H1 (cell line): ENCODE measurements around the gene CHAC2. TPM values are rescaled to one million over a fixed set of nuclear protein-coding genes. Genes with fewer than 3 reads are reported as not detected.

Experiments used
- CTCF ChIA-PET: fragments of 300-600 bp; sonication (Branson Sonifier 250); formaldehyde crosslinking; loops from one replicate; lab custom pipeline; 2021; ENCODE audit not compliant: partially characterized antibody; lab: Charles Lee
- POLR2A ChIA-PET: fragments of 300-600 bp; sonication (Branson Sonifier 250); formaldehyde crosslinking; loops from one replicate; lab custom pipeline; 2021; ENCODE audit warnings: inconsistent platforms; ENCODE audit not compliant: partially characterized antibody; lab: Charles Lee
- DNase-seq, 2 experiments: peaks; one replicate each; pipeline versions ENCODE4 v3.0.0 to v3.0.0-alpha.2; 2010 to 2022; ENCODE audit warnings: low spot score in 2 of 2, low read depth in 1 of 2, mixed read lengths in 1 of 2
- FAIRE-seq: peaks from 2 replicates; lab custom pipeline; 2011; peaks lifted over from hg19 to GRCh38; lab: Jason Lieb, UNC
- H2AFZ ChIP-seq: 2 replicates; pipeline ENCODE4 v1.8.1; 2012; ENCODE audit warnings: low read length, inconsistent platforms
- H2AK5ac ChIP-seq: 2 replicates; pipeline ENCODE4 v1.6.1; 2013; ENCODE audit warnings: low read depth, low read length
- H2BK120ac ChIP-seq: replicated peaks from 2 replicates; pipeline ENCODE3; 2013; ENCODE audit warnings: low read depth, low read length, inconsistent platforms
- H2BK12ac ChIP-seq: 2 replicates; pipeline ENCODE4 v1.6.1; 2013; ENCODE audit warnings: low read depth, low read length
- H2BK15ac ChIP-seq: 2 replicates; pipeline ENCODE4 v1.6.1; 2013; ENCODE audit warnings: low read length
- H2BK20ac ChIP-seq: 2 replicates; pipeline ENCODE4 v1.6.1; 2013; ENCODE audit warnings: low read length
- H2BK5ac ChIP-seq: 2 replicates; pipeline ENCODE4 v1.6.1; 2013; ENCODE audit warnings: low read depth, low read length
- H3K14ac ChIP-seq: 2 replicates; pipeline ENCODE4 v1.6.1; 2013; ENCODE audit warnings: inconsistent platforms; ENCODE audit not compliant: insufficient read length
- H3K18ac ChIP-seq: 2 replicates; pipeline ENCODE4 v1.6.1; 2013; ENCODE audit warnings: low read length; ENCODE audit errors: extremely low read depth
- H3K23ac ChIP-seq: 2 replicates; pipeline ENCODE4 v1.6.1; 2013; ENCODE audit warnings: inconsistent platforms; ENCODE audit not compliant: insufficient read length
- H3K23me2 ChIP-seq: 2 replicates; pipeline ENCODE4 v1.6.1; 2013; ENCODE audit warnings: low read depth, low read length
- H3K27ac ChIP-seq: 2 replicates; pipeline ENCODE4 v1.6.1; 2011; ENCODE audit warnings: low read depth, low read length, inconsistent platforms
- H3K27me3 ChIP-seq, 4 experiments: replicated peaks in 1 of 4; 1 replicate in 1 of 4; 2 replicates in 3 of 4; pipeline versions ENCODE4 v1.6.1 to v1.8.1; 2011 to 2013; ENCODE audit warnings: low read length in 3 of 4, mild to moderate bottlenecking in 3 of 4, inconsistent platforms in 2 of 4, mixed read lengths in 2 of 4, moderate library complexity in 1 of 4; ENCODE audit not compliant: control insufficient read depth in 3 of 4, insufficient read depth in 3 of 4; ENCODE audit errors: extremely low read depth in 1 of 4
- H3K36me3 ChIP-seq, 4 experiments: 2 replicates each; pipeline versions ENCODE4 v1.6.1 to v1.8.1; 2011 to 2013; ENCODE audit warnings: mild to moderate bottlenecking in 4 of 4, low read length in 3 of 4, moderate library complexity in 2 of 4, control low read depth in 1 of 4, inconsistent platforms in 1 of 4; ENCODE audit not compliant: insufficient read depth in 4 of 4, control insufficient read depth in 2 of 4
- H3K4ac ChIP-seq: replicated peaks from 2 replicates; pipeline ENCODE3; 2013; ENCODE audit warnings: low read length, low read depth, mixed read lengths, inconsistent platforms; ENCODE audit not compliant: insufficient read length
- H3K4me1 ChIP-seq, 4 experiments: replicated peaks in 1 of 4; 1 replicate in 1 of 4; 2 replicates in 3 of 4; pipeline versions ENCODE4 v1.6.1 to v1.8.1; 2011 to 2013; ENCODE audit warnings: low read length in 3 of 4, inconsistent platforms in 2 of 4, mixed read lengths in 1 of 4; ENCODE audit not compliant: insufficient read depth in 4 of 4, control insufficient read depth in 3 of 4
- H3K4me2 ChIP-seq, 2 experiments: 2 replicates each; pipeline versions ENCODE4 v1.6.1 to v1.8.1; 2011 to 2013; ENCODE audit warnings: low read depth in 2 of 2, low read length in 2 of 2, control low read depth in 1 of 2, inconsistent platforms in 1 of 2, mild to moderate bottlenecking in 1 of 2; ENCODE audit not compliant: insufficient read depth in 1 of 2
- H3K4me3 ChIP-seq, 4 experiments: fragments of 200-600, 300-600 bp in 1 of 4; sonication (generic), shearing (Covaris generic), sonication (Bioruptor Twin) in 1 of 4; 2 replicates each; pipeline versions ENCODE4 v1.5.1 to v1.8.1; 2011 to 2016; ENCODE audit warnings: low read length in 4 of 4, low read depth in 3 of 4, control low read depth in 2 of 4, inconsistent platforms in 2 of 4, mild to moderate bottlenecking in 2 of 4, mixed read lengths in 1 of 4, moderate library complexity in 1 of 4; ENCODE audit not compliant: insufficient read depth in 2 of 4; ENCODE audit errors: extremely low read depth in 1 of 4
- H3K56ac ChIP-seq: replicated peaks from 2 replicates; pipeline ENCODE3; 2013; ENCODE audit warnings: low read depth, mild to moderate bottlenecking, mixed read lengths, low read length, inconsistent platforms; ENCODE audit not compliant: insufficient read length
- H3K79me1 ChIP-seq: 2 replicates; pipeline ENCODE4 v1.6.1; 2013; ENCODE audit warnings: low read depth, low read length, control low read depth
- H3K79me2 ChIP-seq, 2 experiments: 2 replicates each; pipeline versions ENCODE4 v1.6.1 to v1.8.1; 2012 to 2013; ENCODE audit warnings: low read length in 2 of 2, mild to moderate bottlenecking in 2 of 2, inconsistent platforms in 1 of 2; ENCODE audit not compliant: insufficient read depth in 2 of 2, control insufficient read depth in 1 of 2
- H3K9ac ChIP-seq, 4 experiments: replicated peaks in 1 of 4; 1 replicate in 1 of 4; 2 replicates in 3 of 4; pipeline versions ENCODE4 v1.6.1 to v1.8.1; 2011 to 2013; ENCODE audit warnings: low read depth in 3 of 4, low read length in 3 of 4, control low read depth in 2 of 4, mild to moderate bottlenecking in 2 of 4, moderate library complexity in 2 of 4, inconsistent platforms in 1 of 4; ENCODE audit errors: extremely low read depth in 1 of 4
- H3K9me3 ChIP-seq, 2 experiments: 2 replicates each; pipeline versions ENCODE4 v1.6.1 to v1.8.1; 2012 to 2013; ENCODE audit warnings: mild to moderate bottlenecking in 2 of 2, moderate library complexity in 2 of 2, control low read depth in 1 of 2, inconsistent platforms in 1 of 2, low read depth in 1 of 2, low read length in 1 of 2, mixed read lengths in 1 of 2; ENCODE audit not compliant: insufficient read depth in 2 of 2
- H4K20me1 ChIP-seq, 2 experiments: replicated peaks in 1 of 2; 2 replicates each; pipeline versions ENCODE3 to v1.8.1; 2011 to 2013; ENCODE audit warnings: inconsistent platforms in 2 of 2, low read length in 2 of 2, mild to moderate bottlenecking in 1 of 2; ENCODE audit not compliant: insufficient read depth in 2 of 2, control insufficient read depth in 1 of 2
- H4K5ac ChIP-seq: 2 replicates; pipeline ENCODE4 v1.6.1; 2013; ENCODE audit warnings: low read length, low read depth, mixed read lengths, inconsistent platforms; ENCODE audit not compliant: insufficient read length
- H4K8ac ChIP-seq: 2 replicates; pipeline ENCODE4 v1.8.0; 2013; ENCODE audit warnings: mild to moderate bottlenecking, moderate library complexity, low read length, inconsistent platforms; ENCODE audit not compliant: insufficient read depth; ENCODE audit errors: extremely low read depth
- H4K91ac ChIP-seq: replicated peaks from 2 replicates; pipeline ENCODE3; 2013; ENCODE audit warnings: low read length, mixed read lengths, inconsistent platforms; ENCODE audit not compliant: insufficient read length
- ASH2L ChIP-seq: fragments of 200-600, 300-600 bp; sonication (generic); IDR thresholded peaks from one replicate; pipeline ENCODE4 v1.7.1; 2017; ENCODE audit warnings: low read length
- RFX5 ChIP-seq: IDR thresholded peaks from 2 replicates; pipeline ENCODE4 v1.6.1; 2011; ENCODE audit warnings: low read depth, low read length, improper control_type of control experiment, borderline replicate concordance
- SIN3A ChIP-seq, 2 experiments: IDR thresholded peaks in 1 of 2; conservative IDR thresholded peaks in 1 of 2; 2 replicates each; pipeline ENCODE4 v1.6.1; 2011 to 2012; ENCODE audit warnings: low read length in 2 of 2, improper control_type of control experiment in 1 of 2, low read depth in 1 of 2, mild to moderate bottlenecking in 1 of 2
- WGBS, 2 experiments: shearing (Covaris generic) in 1 of 2; methylation state at CpG; one replicate each; pipeline versions ENCODE4 v1.1.6 to v1.1.7; 2013 to 2015; ENCODE audit warnings: low lambda C conversion rate in 2 of 2, mixed read lengths in 2 of 2, inconsistent platforms in 1 of 2, low coverage in 1 of 2, missing lambda C conversion rate in 1 of 2; ENCODE audit not compliant: insufficient replicate concordance in 2 of 2, insufficient coverage in 1 of 2, insufficient read length in 1 of 2; ENCODE audit errors: extremely low coverage in 1 of 2, missing lambda C conversion rate in 1 of 2; 5-methylcytosine and 5-hydroxymethylcytosine counted together
- polyA plus RNA-seq, 7 experiments: library from polyadenylated mRNA; depleted of rRNA in 3 of 7; stranded (reverse) in 5 of 7; unstranded in 2 of 7; fragments of >200 nt in 5 of 7; fragments of 200-250 nt in 2 of 7; gene quantifications; 1 replicate in 5 of 7; 2 replicates in 1 of 7; 4 replicates in 1 of 7; pipeline versions ENCODE4 v1.2.1 to v1.2.3, GENCODE V29; 2011 to 2013; ENCODE audit warnings: missing spikeins in 2 of 7, mixed read lengths in 2 of 7
- total RNA-seq: library from RNA; stranded (reverse); fragmentation: NEBNext Ultra II Directional; extraction: Animal tissue kit (Norgen Biotek cat#: 25700); gene quantifications from 2 replicates; pipeline ENCODE4 v1.2.1, GENCODE V29; 2021

CHAC2 gene
- total and polyA plus RNA-seq, 2 of the 8 experiments (the other 6 are each of a cell fraction or from before 2014, with no cell fraction given), result 5.4 to 11.2 TPM

GRCh38 chr2:53768242-53768542 lies 588 bp downstream of the CHAC2 start:
- POLR2A ChIA-PET, result interaction anchor here (1.0 to 11.3 kb wide), 7 partner anchors 8 to 123 kb away, joined by 3 to 124 read pairs (median 3); partner anchors contain the start of genes ASB3, ERLEC1 and GPR75
- H3K36me3 ChIP-seq, result peaks cover 0 to 7% (median 3%) of the 10 kb centered on the region in 4 experiments; a peak in 3 of 8 replicates
- DNase-seq, result no peak
- H3K56ac ChIP-seq, result peak overlapping the region; percentile 87
- WGBS, 2 experiments, result 2% methylated on average over 12 of the region's 12 CpGs; no CpG with 5 or more reads in 1 of the 2 experiments
- H3K79me2 ChIP-seq, result peaks cover 0 to 34% of the 10 kb centered on the region in 2 experiments; a peak in 2 of 4 replicates
- peak overlapping the region; percentile 72 for H3K27ac ChIP-seq
- peak overlapping the region; percentile 61 to 85 for H3K4me2 ChIP-seq
- no peak overlapping the region for H4K91ac ChIP-seq
- H3K18ac ChIP-seq, result peak overlapping the region; percentile 17
- peaks cover 2% of the 10 kb centered on the region; the same call in 1 of the 2 replicates for H3K23me2 ChIP-seq
- H2BK15ac ChIP-seq, result no peak overlapping the region
- H2AFZ ChIP-seq, result no peak overlapping the region
- no peak for TF ChIP-seq RFX5
- 0 out of 4 replicates have a peak, but pooled peaks of 1 of the 2 experiments have one; percentile 25 for TF ChIP-seq SIN3A (conservative IDR thresholded peaks at IDR 0.05 in 1 of 2, IDR thresholded peaks at IDR 0.05 in 1 of 2; ENCODE audit: low read depth in 1 of 2, low read length in 2 of 2)
- TF ChIP-seq ASH2L, result peak; percentile 19
- TF ChIP-seq, all 59 proteins: peak for 2
- H3K27me3 ChIP-seq, result no peaks in the 10 kb centered on the region
- H3K79me1 ChIP-seq, result no peaks in the 10 kb centered on the region
- peak overlapping the region; percentile 62 for H4K5ac ChIP-seq
- no peak overlapping the region for H2BK20ac ChIP-seq
- peaks cover 0 to 3% (median 0%) of the 10 kb centered on the region in 4 experiments; a peak in 1 of 7 replicates for H3K4me1 ChIP-seq
- H3K14ac ChIP-seq, result no peak overlapping the region
- no peak for FAIRE-seq
- H3K9me3 ChIP-seq, result no peaks in the 10 kb centered on the region
- no peak overlapping the region for H2AK5ac ChIP-seq
- H2BK120ac ChIP-seq, result no peak overlapping the region
- peak overlapping the region; percentile 71 to 92 (median 86) for H3K9ac ChIP-seq
- CTCF ChIA-PET, result interaction anchor here (0.9 to 1.9 kb wide), 2 partner anchors 9 to 16 kb away, joined by 3 to 6 read pairs; no protein-coding TSS in a partner anchor
- H3K4me3 ChIP-seq, result peak overlapping the region; percentile 68 to 91 (median 76)
- H3K4ac ChIP-seq, result no peak overlapping the region
- peaks cover 3 to 4% of the 10 kb centered on the region in 2 experiments for H4K20me1 ChIP-seq
- H4K8ac ChIP-seq, result peak overlapping the region; percentile 77
- H2BK12ac ChIP-seq, result no peak overlapping the region
- H3K23ac ChIP-seq, result no peak overlapping the region
- peak overlapping the region; percentile 92; the same call in 1 of the 2 replicates for H2BK5ac ChIP-seq
